ENCODE measurements around the gene AP4M1. TPM values are rescaled to one million over a fixed set of nuclear protein-coding genes. Genes with fewer than 3 reads are reported as not detected.
A peak's percentile ranks its signal among the peaks of the same experiment; 100 is the strongest.

The AP4M1 gene
- polyA plus RNA-seq, 4 donors, result 26.1 to 39.2 (median 29.8) TPM

DNA sequence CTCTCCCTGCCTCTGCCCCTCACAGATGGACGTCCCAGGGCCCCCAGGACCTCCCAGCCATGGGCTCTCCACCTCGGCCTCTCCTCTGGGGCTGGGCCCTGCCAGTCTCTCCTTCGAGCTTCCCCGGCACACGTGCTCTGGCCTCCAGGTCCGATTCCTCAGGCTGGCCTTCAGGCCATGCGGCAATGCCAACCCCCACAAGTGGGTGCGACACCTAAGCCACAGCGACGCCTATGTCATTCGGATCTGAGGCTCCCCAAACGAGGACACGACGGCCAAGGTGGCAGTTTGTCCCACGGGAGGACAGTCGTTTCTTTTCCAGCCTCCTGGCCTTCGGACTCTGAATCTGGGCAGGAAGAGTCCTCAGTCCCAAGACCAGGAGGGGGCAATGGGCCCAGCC lies 5.2 kb downstream of the AP4M1 start:
- DNase-seq (ENCODE audit: low read depth in 4 of 4, low spot score in 3 of 4), result no peak

DNA sequence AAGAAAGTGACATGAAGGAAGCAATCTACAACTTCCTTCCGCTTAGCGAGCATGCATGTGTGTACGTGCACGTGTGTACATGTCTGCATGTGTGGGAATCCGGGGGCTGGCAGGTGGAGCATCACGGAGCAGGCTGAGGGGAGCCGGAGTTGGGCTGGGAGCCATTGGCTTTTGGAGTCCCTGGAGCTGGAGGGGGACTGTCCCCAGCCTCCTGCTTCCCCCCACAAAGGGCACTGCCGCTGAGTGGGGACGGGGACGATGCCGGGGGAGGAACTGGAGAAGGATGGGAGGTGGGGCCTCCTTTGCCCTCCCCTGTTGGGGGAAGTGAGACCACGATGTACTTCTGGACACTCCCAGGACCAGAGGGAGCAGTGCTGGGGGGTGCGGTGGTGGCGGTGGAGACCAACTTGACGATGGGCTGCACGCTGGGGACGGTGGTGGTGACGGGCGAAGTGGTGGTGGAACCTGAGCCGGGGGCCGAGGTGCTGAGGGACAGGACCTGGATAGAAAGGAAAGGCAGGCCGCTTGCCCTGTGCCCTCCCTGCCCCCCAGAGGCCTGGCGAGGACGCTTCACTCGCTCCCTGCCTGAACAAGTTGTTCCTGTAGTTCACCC lies 5.8 kb downstream of the AP4M1 start:
- DNase-seq (ENCODE audit: low read depth in 4 of 4, low spot score in 3 of 4), result no peak

DNA sequence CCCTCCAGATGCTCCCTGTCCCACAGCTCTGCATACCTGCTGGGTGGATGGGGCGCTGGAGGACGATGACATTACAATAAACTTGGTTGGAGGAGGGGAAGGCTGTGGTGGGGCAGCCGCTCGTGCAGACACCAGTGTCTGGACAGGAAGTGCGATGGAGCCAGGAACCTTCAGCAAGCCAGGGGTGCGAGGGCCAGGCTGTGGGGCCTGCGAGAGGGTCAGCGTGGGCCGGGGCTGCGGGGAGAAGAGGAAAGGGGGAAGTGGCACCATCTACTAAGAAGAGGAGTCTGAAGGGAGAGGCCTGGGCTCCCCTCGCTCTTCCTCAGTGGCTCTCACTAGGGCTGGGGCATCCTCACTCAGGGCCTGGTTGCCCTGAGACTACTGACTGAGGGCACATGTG lies 6.4 kb downstream of the AP4M1 start:
- DNase-seq (ENCODE audit: low read depth in 4 of 4, low spot score in 3 of 4), result no peak

DNA sequence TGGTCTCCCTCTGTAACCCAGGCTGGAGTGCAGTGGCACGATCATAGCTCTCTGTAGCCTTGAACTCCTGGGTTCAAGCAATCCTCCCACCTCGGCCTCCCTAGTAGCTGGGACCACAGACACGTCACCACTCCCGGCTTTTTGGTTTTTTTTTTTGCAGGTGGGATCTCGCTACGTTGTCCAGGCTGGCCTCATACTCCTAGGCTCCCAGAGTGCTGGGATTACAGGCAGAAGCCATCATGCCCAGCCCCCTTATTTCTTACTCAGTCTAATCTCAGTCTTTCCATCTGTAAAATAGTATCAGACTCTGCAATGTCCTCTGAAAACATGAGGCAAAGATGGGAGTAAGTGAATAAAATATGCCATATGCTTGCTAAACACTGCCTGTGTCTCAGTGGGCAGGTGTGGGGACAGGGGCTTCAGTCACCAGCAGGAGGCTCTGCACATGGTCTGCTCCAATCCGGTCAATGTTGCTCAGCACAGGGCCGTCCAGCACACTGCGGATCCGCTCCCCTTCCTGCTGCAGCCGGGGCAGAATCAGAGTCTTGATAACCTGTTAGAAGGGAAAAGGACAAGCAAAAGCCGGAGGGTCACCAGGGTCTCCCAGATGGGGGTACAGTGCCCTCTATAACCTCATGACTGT lies 8.2 kb downstream of the AP4M1 start:
- no peak for DNase-seq (ENCODE audit: low read depth in 4 of 4, low spot score in 3 of 4)

DNA sequence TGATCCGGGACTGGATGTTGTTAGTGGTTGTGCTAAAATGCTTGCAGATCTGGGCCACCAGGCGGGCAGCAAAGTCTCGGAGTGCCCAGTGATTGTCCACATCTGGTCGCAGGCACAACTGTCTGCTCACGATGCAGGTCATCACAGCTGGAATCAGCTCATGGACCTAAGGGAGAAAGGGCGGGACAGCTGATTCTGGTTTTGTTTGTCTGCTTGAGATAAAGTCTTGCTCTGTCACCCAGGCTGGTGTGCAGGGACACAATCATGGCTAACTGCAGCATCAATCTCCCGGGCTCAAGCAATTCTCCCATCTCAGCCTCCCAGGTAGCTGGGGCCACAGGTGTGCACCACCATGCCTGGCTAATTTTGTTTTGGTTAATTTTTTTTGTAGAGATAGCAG lies 9.7 kb downstream of the AP4M1 start:
- DNase-seq (ENCODE audit: low read depth in 4 of 4, low spot score in 3 of 4), result no peak

DNA sequence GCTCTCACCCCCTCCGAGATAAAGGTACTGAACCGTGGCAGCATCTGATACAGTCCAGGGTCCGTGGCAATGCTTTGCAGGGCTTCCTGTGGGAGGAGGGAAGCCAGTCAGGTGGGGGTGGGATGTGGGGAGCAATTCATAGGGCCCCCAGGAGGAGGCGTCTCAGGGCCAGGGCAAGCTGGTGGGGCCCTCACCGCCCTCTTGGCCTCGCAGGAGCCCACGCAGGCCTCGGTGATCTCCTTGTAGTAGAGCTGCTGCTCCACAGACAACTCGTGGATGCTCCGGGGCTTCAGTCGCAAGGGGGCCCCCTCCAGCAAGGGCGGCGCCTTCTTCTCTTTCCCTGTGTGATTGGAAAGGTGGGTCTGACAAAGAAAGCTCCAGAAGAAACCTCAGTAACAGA lies 10.5 kb downstream of the AP4M1 start:
- no peak for DNase-seq (ENCODE audit: low read depth in 4 of 4, low spot score in 3 of 4)

DNA sequence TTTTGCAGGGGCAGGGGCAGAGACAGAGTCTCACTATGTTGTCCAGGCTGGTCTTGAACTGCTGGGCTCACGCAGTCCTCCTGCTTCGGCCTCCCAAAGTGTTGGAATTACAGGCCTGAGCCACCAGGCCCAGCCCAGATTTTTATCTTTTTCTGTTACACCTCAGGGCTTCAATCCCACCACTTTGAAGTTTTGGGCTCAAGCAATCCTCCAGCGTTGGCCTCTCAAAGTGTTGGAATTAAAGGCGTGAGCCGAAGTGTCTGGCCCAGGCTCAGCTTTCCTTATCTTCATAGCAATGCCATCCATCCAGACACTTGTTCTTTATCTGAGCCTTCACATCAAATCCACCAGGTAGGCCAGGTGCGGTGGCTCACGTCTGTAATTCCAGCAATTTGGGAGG lies 13.6 kb downstream of the AP4M1 start:
- DNase-seq (ENCODE audit: low read depth in 4 of 4, low spot score in 3 of 4), result no peak

DNA sequence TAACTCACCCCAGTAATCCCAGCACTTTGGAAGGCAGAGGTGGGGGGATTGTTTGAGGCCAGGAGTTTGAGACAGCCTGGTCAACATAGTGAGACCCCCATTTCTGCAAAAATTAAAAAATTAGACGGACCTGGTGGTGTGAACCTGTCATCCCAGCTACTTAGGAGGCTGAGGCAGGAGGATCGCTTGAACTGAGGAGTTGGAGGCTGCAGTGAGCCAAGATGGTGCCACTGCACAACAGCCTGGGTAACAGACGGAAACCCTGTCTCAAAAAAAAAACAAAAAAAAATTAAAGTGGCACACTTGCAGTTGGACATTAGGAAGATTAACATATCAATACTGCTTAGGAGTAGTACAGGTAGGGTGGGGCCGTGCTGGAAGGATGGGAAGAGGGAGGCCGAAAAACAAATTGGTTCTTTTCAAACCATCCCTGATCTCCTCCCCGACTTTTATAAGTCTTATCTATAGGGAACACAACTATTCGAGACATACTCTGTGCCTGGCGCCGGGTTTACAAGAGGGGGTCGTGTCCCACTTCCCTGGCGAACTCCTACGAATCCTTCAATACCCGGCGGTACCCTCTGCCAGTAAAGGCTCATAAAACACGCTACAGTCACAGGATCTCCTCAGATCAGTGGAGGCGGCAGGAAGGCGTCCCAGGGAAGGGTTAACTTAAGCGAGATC lies 17.1 kb downstream of the AP4M1 start:
- no peak for DNase-seq (ENCODE audit: low read depth in 4 of 4, low spot score in 3 of 4)

DNA sequence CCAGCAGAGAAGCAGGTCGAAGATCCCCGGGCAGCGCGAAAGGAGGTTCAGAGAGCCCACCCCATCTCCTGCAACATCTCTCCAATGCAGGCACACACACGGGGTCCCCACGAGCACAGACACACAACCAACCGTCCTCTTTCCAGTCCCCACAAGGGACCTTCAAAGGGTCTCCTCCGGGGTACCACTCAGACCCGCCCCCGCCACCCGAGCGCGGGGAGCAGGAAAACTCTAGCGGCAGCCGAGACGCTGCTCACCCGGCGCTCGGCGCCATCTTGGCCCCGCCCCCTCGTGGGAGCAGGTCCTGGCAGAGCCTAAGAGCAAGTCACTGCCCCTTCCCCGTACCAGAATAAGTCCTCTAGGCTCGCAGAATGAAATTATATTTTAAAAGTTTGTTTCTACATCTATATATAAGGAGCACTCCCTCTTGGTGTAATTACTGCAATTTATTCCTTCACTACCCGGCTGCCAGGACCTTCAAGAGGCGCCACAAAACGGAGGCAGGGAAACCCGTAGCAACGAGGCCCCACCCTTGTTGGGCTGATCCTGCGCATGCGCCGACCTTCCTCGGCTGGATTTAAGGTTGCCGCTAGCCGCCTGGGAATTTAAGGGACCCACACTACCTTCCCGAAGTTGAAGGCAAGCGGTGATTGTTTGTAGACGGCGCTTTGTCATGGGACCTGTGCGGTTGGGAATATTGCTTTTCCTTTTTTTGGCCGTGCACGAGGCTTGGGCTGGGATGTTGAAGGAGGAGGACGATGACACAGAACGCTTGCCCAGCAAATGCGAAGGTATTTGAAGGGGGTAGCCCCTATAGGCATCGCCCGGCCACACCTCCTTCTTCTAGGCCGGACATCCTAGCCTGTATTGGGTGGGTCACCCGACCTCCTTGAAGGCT lies 17.9 kb downstream of the AP4M1 start, which contains the start of the genes CNPY4 and TAF6:
TSS of gene CNPY4 (plus strand) at position 563 of the 898 bp plus-strand sequence. CDS start at position 674, 111 bp downstream.
TSS of gene TAF6 (minus strand) at position 287 of the 898 bp plus-strand sequence. CDS start 5,149 bp downstream, outside the sequence.
- DNase-seq (ENCODE audit: low read depth in 4 of 4, low spot score in 3 of 4), result peak; percentile 92 to 93 (median 93)

DNA sequence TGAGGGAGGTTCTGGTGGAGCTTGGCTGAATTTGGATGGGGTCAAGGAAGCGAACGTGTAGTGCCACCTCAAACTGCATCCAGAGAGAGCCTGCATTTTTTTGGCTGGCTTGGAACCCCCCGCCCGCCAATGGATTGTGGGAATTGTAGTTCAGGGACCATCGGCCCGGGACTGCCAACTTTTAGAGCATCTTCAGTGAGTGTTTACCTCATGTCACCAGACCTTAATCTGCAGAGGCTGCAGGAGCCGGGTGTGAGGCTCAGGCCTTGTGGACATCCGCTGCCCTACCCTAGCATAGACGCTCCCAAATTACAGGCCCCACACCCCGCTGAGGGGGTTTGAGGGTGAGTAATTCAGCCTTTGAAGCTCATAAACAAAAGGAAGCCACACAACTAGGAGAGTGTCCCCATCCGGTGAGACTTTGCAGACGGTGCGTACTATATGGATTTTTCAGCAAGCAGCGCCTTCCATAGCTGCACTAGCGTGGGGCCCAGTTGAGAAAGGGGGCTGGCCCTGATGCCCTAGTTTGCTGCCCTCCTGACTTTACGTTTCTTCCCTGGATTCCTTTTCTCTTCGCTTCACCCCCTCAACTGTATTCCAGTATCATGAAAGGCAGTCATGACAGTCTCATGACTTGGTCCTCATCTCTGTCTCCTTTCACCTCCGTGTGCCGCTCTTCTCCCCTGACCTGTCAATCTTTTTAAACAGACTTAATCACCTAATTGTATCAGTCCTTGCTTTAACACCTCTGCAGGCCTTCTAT lies 18.7 kb downstream of the AP4M1 start:
- DNase-seq (ENCODE audit: low read depth in 4 of 4, low spot score in 3 of 4), result no peak

DNA sequence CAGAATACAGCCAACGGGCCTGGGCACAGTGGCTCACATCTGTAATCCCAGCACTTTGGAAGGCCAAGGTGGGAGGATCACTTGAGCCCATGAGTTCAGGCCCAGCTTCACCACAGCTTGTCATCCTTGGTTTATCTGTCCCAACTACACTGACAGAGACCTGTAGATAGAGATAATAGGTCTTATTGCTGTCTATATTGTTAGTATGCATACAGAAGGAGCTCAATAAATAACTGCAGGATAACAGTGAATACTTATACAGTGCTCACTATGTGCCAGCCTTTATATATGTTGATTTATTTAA lies 19.2 kb downstream of the AP4M1 start:
- no peak for DNase-seq (ENCODE audit: low read depth in 4 of 4, low spot score in 3 of 4)

DNA sequence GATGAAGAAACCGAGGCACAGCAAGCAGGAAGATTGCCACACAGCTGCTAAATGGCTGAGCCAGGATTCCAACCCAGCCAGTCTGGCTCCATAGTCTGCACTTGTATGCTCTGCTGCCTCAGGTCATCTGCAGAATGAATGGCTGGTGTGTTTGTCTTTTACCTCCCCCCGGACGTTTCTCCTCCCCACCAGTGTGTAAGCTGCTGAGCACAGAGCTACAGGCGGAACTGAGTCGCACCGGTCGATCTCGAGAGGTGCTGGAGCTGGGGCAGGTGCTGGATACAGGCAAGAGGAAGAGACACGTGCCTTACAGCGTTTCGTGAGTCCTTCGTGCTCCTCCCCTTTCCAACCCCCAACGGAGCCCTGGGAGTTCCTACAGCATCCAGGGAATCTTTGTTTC lies 20.6 kb downstream of the AP4M1 start:
- DNase-seq (ENCODE audit: low read depth in 4 of 4, low spot score in 3 of 4), result no peak

DNA sequence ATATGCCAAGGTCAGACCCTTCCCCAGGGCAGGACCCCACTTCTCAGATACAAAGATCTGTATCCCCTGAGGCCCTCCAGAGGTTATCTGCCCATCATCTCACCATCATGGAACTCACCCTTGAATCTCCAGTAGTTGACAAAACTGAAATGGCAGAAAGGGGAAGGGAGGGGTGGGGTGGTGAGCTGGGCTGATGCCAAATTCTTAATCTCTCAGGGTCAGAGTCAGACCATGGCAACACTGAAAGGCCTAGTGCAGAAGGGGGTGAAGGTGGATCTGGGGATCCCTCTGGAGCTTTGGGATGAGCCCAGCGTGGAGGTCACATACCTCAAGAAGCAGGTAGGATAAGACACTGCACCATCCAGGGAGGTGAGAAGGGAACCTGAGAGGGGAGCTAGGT lies 21.1 kb downstream of the AP4M1 start:
- no peak for DNase-seq (ENCODE audit: low read depth in 4 of 4, low spot score in 3 of 4)

DNA sequence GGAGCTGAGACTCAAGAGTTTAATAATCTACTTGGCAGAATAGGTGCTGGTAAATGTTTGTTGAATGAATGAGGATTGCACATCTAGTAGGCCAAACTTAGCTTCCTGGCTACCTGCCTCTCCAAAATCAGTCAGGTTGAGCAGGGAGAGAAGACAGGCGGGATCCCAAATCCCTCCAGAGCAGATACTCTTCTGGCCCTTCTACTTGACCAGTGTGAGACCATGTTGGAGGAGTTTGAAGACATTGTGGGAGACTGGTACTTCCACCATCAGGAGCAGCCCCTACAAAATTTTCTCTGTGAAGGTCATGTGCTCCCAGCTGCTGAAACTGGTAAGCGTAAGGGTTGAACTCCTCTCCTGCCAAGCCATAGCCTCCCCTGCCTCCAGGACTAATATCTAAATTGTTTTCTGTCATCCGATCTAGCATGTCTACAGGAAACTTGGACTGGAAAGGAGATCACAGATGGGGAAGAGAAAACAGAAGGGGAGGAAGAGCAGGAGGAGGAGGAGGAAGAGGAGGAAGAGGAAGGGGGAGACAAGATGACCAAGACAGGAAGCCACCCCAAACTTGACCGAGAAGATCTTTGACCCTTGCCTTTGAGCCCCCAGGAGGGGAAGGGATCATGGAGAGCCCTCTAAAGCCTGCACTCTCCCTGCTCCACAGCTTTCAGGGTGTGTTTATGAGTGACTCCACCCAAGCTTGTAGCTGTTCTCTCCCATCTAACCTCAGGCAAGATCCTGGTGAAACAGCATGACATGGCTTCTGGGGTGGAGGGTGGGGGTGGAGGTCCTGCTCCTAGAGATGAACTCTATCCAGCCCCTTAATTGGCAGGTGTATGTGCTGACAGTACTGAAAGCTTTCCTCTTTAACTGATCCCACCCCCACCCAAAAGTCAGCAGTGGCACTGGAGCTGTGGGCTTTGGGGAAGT lies 23.1 kb downstream of the AP4M1 start:
- no peak for DNase-seq (ENCODE audit: low read depth in 4 of 4, low spot score in 3 of 4)

DNA sequence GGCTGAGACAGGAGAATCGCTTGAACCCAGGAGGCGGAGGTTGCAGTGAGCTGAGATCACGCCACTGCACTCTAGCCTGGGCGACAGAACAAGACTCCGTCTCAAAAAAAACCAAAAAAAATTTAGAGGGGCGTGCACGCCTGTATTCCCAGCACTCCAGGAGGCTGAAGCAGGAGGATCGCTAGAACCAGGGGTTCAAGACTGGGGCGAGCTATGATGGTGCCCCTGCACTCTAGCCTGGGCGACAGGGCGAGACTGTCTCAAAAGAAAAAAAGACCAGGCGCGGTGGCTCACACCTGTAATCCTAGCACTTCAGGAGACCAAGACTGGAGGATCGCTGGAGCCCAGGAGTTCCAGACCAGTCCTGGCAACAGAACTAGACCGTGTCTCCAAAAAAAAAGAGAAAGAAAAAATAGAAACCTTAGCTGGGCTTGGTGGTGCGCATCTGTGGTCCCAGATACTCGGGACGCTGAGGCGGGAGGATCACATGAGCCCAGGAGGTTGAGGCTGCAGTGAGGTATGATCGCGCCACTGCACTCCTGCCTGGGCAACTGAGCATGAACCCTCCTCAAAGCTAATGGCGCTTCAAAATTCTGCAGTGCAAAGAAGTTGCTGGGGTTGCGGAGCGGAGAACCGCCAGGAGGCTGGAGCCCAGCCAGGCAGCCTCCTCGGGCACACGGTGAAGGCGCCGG lies 24.9 kb downstream of the AP4M1 start:
- DNase-seq (ENCODE audit: low read depth in 4 of 4, low spot score in 3 of 4), result no peak

DNA sequence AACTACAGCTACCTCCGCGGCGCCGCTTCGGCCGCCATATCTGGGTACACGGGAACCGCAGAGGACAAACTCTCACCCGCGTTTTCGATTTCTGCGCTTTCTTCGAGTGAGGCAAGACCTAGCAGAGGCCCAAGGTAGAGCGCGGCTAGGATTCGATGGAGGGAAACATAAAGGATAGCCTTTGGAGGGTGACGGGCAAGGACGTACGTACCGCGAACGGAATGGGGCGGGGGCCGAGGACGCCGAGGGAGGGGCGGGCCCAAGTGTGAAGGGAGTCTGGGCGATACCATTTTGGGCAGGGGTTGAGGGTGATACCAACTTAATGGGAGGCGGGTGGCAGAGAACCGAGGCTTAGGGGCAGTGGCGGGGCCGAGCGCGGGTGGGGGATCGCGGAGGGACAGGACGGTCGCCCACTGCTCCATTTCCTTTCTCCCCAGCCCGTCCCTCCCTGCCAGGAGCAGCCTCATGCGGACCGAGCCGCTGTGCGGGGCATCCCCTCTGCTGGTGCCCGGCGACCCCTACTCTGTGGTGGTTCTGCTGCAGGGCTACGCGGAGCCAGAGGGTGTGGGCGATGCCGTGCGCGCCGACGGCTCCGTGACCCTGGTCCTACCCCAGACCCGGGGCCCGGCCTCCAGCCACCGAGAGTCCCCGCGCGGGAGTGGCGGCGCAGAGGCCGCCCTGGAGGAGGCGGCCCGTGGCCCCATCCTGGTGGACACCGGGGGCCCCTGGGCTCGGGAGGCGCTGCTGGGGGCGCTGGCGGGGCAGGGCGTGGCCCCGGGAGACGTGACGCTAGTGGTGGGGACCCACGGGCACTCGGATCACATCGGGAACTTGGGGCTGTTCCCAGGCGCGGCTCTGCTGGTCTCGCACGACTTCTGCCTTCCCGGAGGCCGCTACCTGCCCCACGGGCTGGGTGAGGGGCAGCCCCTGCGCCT lies 25.8 kb downstream of the AP4M1 start, which contains the start of gene MBLAC1:
TSS of gene MBLAC1 (plus strand) at position 37 of the 935 bp plus-strand sequence. CDS start at position 466, 429 bp downstream.
- DNase-seq (ENCODE audit: low read depth in 4 of 4, low spot score in 3 of 4), result peak; percentile 89 to 93 (median 92)

DNA sequence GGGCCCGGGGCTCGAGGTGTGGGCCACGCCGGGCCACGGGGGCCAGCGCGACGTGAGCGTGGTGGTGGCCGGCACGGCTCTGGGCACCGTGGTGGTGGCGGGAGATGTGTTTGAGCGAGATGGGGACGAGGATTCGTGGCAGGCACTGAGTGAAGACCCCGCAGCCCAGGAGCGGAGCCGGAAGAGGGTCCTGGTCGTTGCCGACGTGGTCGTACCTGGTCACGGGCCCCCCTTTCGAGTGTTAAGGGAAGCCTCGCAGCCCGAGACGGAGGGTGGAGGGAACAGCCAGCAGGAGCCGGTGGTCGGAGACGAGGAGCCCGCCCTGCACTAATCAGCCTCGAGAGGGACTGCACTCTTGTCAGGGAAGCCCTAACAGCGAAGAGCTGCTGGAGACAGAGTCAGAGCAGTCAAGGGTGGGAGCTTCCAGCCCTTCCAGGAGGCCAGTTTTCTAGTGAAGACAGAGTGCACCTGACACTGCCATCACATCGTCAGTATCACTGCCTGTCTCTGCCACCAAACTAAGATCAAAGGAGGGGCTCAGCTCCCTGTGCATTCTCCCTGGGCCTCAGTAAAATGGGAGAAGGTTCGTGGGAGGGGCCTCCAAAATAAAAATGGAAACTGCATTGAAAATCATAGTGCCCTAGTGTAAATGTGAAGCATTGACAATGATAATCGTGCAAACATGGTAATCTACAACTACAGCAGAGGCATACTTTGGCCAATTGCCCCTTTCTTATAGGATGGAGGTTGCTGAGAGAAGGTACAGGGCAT lies 26.6 kb downstream of the AP4M1 start:
- DNase-seq (ENCODE audit: low read depth in 4 of 4, low spot score in 3 of 4), result no peak
